Activated T-helper 1 cell treated with anti-CD3 and anti-CD28 coated beads, Interleukin-12 subunit alpha, Interleukin-12 subunit beta, Interleukin-2, Interleukin-4 antibody, amounts not matched to agents 30 ng/mL and 10 ng/mL and 1 ng/mL, durations not matched to agents 14 hours and 24 hours and 36 hours (primary cell): ENCODE data around the gene RXRA. TPM values are rescaled to one million over a fixed set of nuclear protein-coding genes. Genes with fewer than 3 reads are reported as not detected.

Experiments
- DNase-seq: peaks from one replicate; pipeline ENCODE4 v3.0.0; 2021; ENCODE audit warnings: low spot score
- H3K27ac Mint-ChIP-seq: one replicate; pipeline ENCODE4 v1.8.0; 2021; ENCODE audit warnings: mild to moderate bottlenecking, mixed read lengths
- H3K27me3 Mint-ChIP-seq: one replicate; pipeline ENCODE4 v1.8.0; 2022; ENCODE audit warnings: mild to moderate bottlenecking, moderate library complexity, mixed read lengths; ENCODE audit not compliant: insufficient read depth
- H3K36me3 Mint-ChIP-seq: one replicate; pipeline ENCODE4 v1.8.0; 2021; ENCODE audit warnings: low read depth, mixed read lengths
- H3K4me1 Mint-ChIP-seq: one replicate; pipeline ENCODE4 v1.8.0; 2021; ENCODE audit warnings: low read depth, mixed read lengths
- H3K4me3 Mint-ChIP-seq: one replicate; pipeline ENCODE4 v1.8.0; 2021; ENCODE audit warnings: mild to moderate bottlenecking, moderate library complexity, mixed read lengths
- H3K9me3 Mint-ChIP-seq: one replicate; pipeline ENCODE4 v1.8.0; 2021; ENCODE audit warnings: mixed read lengths
- intact Hi-C: fragments of 100-400 bp; cut with micrococcal nuclease; formaldehyde crosslinking; loops from one replicate; pipeline ENCODE4 v1.15.1; 2024
- total RNA-seq: library from RNA; stranded (reverse); gene quantifications from 2 replicates; pipeline ENCODE4 v1.2.3, GENCODE V29; 2022

Gene RXRA
- total RNA-seq, 1 donor from 2014 or later: 0.91 TPM

GRCh38 chr9:134433909-134434882 is 107.9 kb downstream of the RXRA start:
- intact Hi-C loops: no loop called here
- Mint-ChIP-seq H3K27ac (no peak overlapping the region), H3K36me3 (no peaks in the 10 kb centered on the region), H3K4me3 (no peak overlapping the region), H3K4me1 (no peaks in the 10 kb centered on the region), H3K27me3 (no peaks in the 10 kb centered on the region), H3K9me3 (no peaks in the 10 kb centered on the region)
- no peak for DNase-seq

- no peaks in the 10 kb centered on the region for H3K4me1 Mint-ChIP-seq
- intact Hi-C loops: no loop called here
- H3K9me3 Mint-ChIP-seq: no peaks in the 10 kb centered on the region
- H3K27ac Mint-ChIP-seq: no peak overlapping the region
- no peak for DNase-seq
- H3K4me3 Mint-ChIP-seq: no peak overlapping the region
- H3K36me3 Mint-ChIP-seq: no peaks in the 10 kb centered on the region
- no peaks in the 10 kb centered on the region for H3K27me3 Mint-ChIP-seq
These were observed 108.7 kb downstream of the RXRA start for GRCh38 chr9:134434894-134435506.

GRCh38 chr9:134435550-134436378 is 109.5 kb downstream of the RXRA start:
- H3K27ac Mint-ChIP-seq: peak overlapping the region; percentile 19
- H3K36me3 Mint-ChIP-seq: no peaks in the 10 kb centered on the region
- no peak overlapping the region for H3K4me3 Mint-ChIP-seq
- H3K27me3 Mint-ChIP-seq: peaks cover 2% of the 10 kb centered on the region
- intact Hi-C loops: no loop called here
- no peaks in the 10 kb centered on the region for H3K9me3 Mint-ChIP-seq
- H3K4me1 Mint-ChIP-seq: no peaks in the 10 kb centered on the region
- DNase-seq: no peak

GRCh38 chr9:134436379-134436762 is 110.1 kb downstream of the RXRA start:
- no peak overlapping the region for H3K4me3 Mint-ChIP-seq
- no peak for DNase-seq
- H3K36me3 Mint-ChIP-seq: no peaks in the 10 kb centered on the region
- H3K27me3 Mint-ChIP-seq: peaks cover 4% of the 10 kb centered on the region
- no peak overlapping the region for H3K27ac Mint-ChIP-seq
- H3K4me1 Mint-ChIP-seq: no peaks in the 10 kb centered on the region
- intact Hi-C loops: no loop called here
- H3K9me3 Mint-ChIP-seq: no peaks in the 10 kb centered on the region

GRCh38 chr9:134436911-134437310 is 110.7 kb downstream of the RXRA start:
- no peak for DNase-seq
- no peak overlapping the region for H3K4me3 Mint-ChIP-seq
- peak overlapping the region; percentile 34 for H3K27ac Mint-ChIP-seq
- intact Hi-C loops: no loop called here
- H3K4me1 Mint-ChIP-seq: no peaks in the 10 kb centered on the region
- peaks cover 6% of the 10 kb centered on the region for H3K27me3 Mint-ChIP-seq
- H3K36me3 Mint-ChIP-seq: no peaks in the 10 kb centered on the region
- H3K9me3 Mint-ChIP-seq: no peaks in the 10 kb centered on the region

GRCh38 chr9:134437403-134438194 is 111.3 kb downstream of the RXRA start:
- Mint-ChIP-seq H3K4me1 (no peaks in the 10 kb centered on the region), H3K27me3 (peaks cover 6% of the 10 kb centered on the region), H3K36me3 (no peaks in the 10 kb centered on the region), H3K9me3 (no peaks in the 10 kb centered on the region), H3K4me3 (no peak overlapping the region), H3K27ac (no peak overlapping the region)
- intact Hi-C loops: no loop called here
- no peak for DNase-seq

- Mint-ChIP-seq H3K9me3 (no peaks in the 10 kb centered on the region), H3K27me3 (peaks cover 7% of the 10 kb centered on the region), H3K4me3 (no peak overlapping the region), H3K4me1 (no peaks in the 10 kb centered on the region), H3K27ac (no peak overlapping the region), H3K36me3 (no peaks in the 10 kb centered on the region)
- DNase-seq: no peak
- intact Hi-C loops: no loop called here
These were observed 112.0 kb downstream of the RXRA start for GRCh38 chr9:134438195-134438788.

- intact Hi-C loops: no loop called here
- no peaks in the 10 kb centered on the region for H3K9me3 Mint-ChIP-seq
- peaks cover 9% of the 10 kb centered on the region for H3K27me3 Mint-ChIP-seq
- H3K27ac Mint-ChIP-seq: no peak overlapping the region
- no peaks in the 10 kb centered on the region for H3K36me3 Mint-ChIP-seq
- no peak overlapping the region for H3K4me3 Mint-ChIP-seq
- no peaks in the 10 kb centered on the region for H3K4me1 Mint-ChIP-seq
- no peak for DNase-seq
These were observed 113.1 kb downstream of the RXRA start for GRCh38 chr9:134439368-134439784.

- Mint-ChIP-seq H3K9me3 (peaks cover 5% of the 10 kb centered on the region), H3K4me3 (no peak overlapping the region), H3K27me3 (peaks cover 9% of the 10 kb centered on the region), H3K27ac (no peak overlapping the region), H3K4me1 (no peaks in the 10 kb centered on the region), H3K36me3 (no peaks in the 10 kb centered on the region)
- intact Hi-C loops: loop anchor here (10.0 kb wide), 1 partner anchor 116 kb away; the partner anchor contains the start of gene RXRA
- DNase-seq: no peak
These were observed 114.5 kb downstream of the RXRA start for GRCh38 chr9:134440636-134441226.

- DNase-seq: no peak
- Mint-ChIP-seq H3K27ac (no peak overlapping the region), H3K4me1 (no peaks in the 10 kb centered on the region), H3K36me3 (no peaks in the 10 kb centered on the region), H3K27me3 (peaks cover 9% of the 10 kb centered on the region), H3K4me3 (no peak overlapping the region), H3K9me3 (peaks cover 5% of the 10 kb centered on the region)
- intact Hi-C loops: loop anchor here (10.0 kb wide), 1 partner anchor 117 kb away; the partner anchor contains the start of gene RXRA
These were observed 115.2 kb downstream of the RXRA start for GRCh38 chr9:134441227-134442084.

GRCh38 chr9:134442085-134442474 is 115.8 kb downstream of the RXRA start:
- Mint-ChIP-seq H3K27ac (no peak overlapping the region), H3K36me3 (no peaks in the 10 kb centered on the region), H3K4me1 (no peaks in the 10 kb centered on the region), H3K27me3 (peaks cover 9% of the 10 kb centered on the region), H3K9me3 (peaks cover 5% of the 10 kb centered on the region), H3K4me3 (no peak overlapping the region)
- no peak for DNase-seq
- intact Hi-C loops: loop anchor here (10.0 kb wide), 1 partner anchor 117 kb away; the partner anchor contains the start of gene RXRA
